A673 (cell line): ENCODE measurements around the gene GBX1.

Experiments
- EZH2 ChIP-seq: fragments of 200-600 bp; sonication (generic); IDR thresholded peaks from 2 replicates; pipeline ENCODE4 v1.6.1; 2017; ENCODE audit warnings: borderline replicate concordance, low read depth, mild to moderate bottlenecking, mixed read lengths, antibody characterized with exemption, low read length; ENCODE audit not compliant: poor library complexity, severe bottlenecking
- TF ChIP-seq, protein P1 (sequence below): fragments of 300-800, 200-600 bp; sonication (generic); conservative IDR thresholded peaks from 2 replicates; pipeline ENCODE4 v1.5.1; 2017; ENCODE audit warnings: low read depth, mild to moderate bottlenecking, antibody characterized with exemption, low read length, moderate library complexity, mixed read lengths

DNA sequence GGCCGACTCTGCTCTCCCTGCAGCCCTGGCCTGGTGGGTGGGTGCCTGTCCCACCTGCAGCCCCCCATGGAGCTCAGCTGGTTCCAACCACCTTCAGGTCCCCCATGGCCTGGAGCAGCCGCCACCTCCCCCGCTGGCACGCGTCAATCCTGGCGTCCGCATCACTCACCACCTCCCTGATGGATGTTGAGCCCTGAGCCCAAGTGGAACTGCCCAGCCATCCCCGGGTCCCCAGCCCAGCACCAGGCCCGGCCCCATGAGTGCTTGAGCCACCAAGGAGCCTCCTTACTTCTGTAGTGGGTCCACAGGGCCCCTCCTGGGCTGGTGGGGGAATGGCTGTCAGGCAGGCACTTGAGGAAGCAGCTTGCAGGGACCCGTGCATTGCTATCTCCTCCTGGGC lies 66.6 kb downstream of the GBX1 start:
- TF ChIP-seq, protein P1, sequence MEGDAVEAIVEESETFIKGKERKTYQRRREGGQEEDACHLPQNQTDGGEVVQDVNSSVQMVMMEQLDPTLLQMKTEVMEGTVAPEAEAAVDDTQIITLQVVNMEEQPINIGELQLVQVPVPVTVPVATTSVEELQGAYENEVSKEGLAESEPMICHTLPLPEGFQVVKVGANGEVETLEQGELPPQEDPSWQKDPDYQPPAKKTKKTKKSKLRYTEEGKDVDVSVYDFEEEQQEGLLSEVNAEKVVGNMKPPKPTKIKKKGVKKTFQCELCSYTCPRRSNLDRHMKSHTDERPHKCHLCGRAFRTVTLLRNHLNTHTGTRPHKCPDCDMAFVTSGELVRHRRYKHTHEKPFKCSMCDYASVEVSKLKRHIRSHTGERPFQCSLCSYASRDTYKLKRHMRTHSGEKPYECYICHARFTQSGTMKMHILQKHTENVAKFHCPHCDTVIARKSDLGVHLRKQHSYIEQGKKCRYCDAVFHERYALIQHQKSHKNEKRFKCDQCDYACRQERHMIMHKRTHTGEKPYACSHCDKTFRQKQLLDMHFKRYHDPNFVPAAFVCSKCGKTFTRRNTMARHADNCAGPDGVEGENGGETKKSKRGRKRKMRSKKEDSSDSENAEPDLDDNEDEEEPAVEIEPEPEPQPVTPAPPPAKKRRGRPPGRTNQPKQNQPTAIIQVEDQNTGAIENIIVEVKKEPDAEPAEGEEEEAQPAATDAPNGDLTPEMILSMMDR, result no peak
- no peak for TF ChIP-seq EZH2
